ENCODE results near the gene CD63.

GRCh38 chr12:55723516-55724225 is 5.1 kb downstream of the CD63 start:
- TF ChIP-seq CTCF (IDR thresholded peaks at IDR 0.05) (no peak), POLR2A (IDR thresholded peaks at IDR 0.05) (no peak)
